Measurements from ENCODE around the gene FAM124B. TPM values are rescaled to one million over a fixed set of nuclear protein-coding genes. Genes with fewer than 3 reads are reported as not detected.

FAM124B gene
- total RNA-seq, 1 donor from 2014 or later, result 1.1 TPM

- H3K27ac ChIP-seq (replicated peaks), result no peak overlapping the region
- H3K4me1 ChIP-seq, result peaks cover 28% of the 10 kb centered on the region
- no peak for TF ChIP-seq CTCF (IDR thresholded peaks at IDR 0.05; ENCODE audit: borderline replicate concordance)
- H3K27me3 ChIP-seq (ENCODE audit: low read depth), result no peaks in the 10 kb centered on the region
- DNase-seq, result peak; percentile 26
- no peaks in the 10 kb centered on the region for H3K9me3 ChIP-seq (replicated peaks)
- H3K4me3 ChIP-seq, result no peak overlapping the region
- intact Hi-C loops (cut with micrococcal nuclease), result no loop called here
- H3K36me3 ChIP-seq, result no peaks in the 10 kb centered on the region
These were observed 21.9 kb downstream of the FAM124B start for GRCh38 chr2:224379986-224380385.

GRCh38 chr2:224379172-224379571 is 22.7 kb downstream of the FAM124B start:
- TF ChIP-seq CTCF (IDR thresholded peaks at IDR 0.05; ENCODE audit: borderline replicate concordance), result no peak
- no peak overlapping the region for H3K27ac ChIP-seq (replicated peaks)
- H3K27me3 ChIP-seq (ENCODE audit: low read depth), result no peaks in the 10 kb centered on the region
- peaks cover 28% of the 10 kb centered on the region for H3K4me1 ChIP-seq
- no peak overlapping the region for H3K4me3 ChIP-seq
- no peak for DNase-seq
- H3K36me3 ChIP-seq, result no peaks in the 10 kb centered on the region
- intact Hi-C loops (cut with micrococcal nuclease), result no loop called here
- no peaks in the 10 kb centered on the region for H3K9me3 ChIP-seq (replicated peaks)

- Histone ChIP-seq H3K27me3 (ENCODE audit: low read depth) (no peaks in the 10 kb centered on the region), H3K4me3 (no peak overlapping the region), H3K27ac (replicated peaks) (no peak overlapping the region), H3K4me1 (peaks cover 28% of the 10 kb centered on the region), H3K36me3 (no peaks in the 10 kb centered on the region), H3K9me3 (replicated peaks) (no peaks in the 10 kb centered on the region)
- TF ChIP-seq CTCF (IDR thresholded peaks at IDR 0.05; ENCODE audit: borderline replicate concordance), result no peak
- DNase-seq, result no peak
- intact Hi-C loops (cut with micrococcal nuclease), result no loop called here
These were observed 23.2 kb downstream of the FAM124B start for GRCh38 chr2:224378701-224379097.

- TF ChIP-seq CTCF (IDR thresholded peaks at IDR 0.05; ENCODE audit: borderline replicate concordance), result no peak
- no peak for DNase-seq
- no peaks in the 10 kb centered on the region for H3K27me3 ChIP-seq (ENCODE audit: low read depth)
- peaks cover 28% of the 10 kb centered on the region for H3K4me1 ChIP-seq
- no peaks in the 10 kb centered on the region for H3K36me3 ChIP-seq
- no peaks in the 10 kb centered on the region for H3K9me3 ChIP-seq (replicated peaks)
- intact Hi-C loops (cut with micrococcal nuclease), result no loop called here
- no peak overlapping the region for H3K4me3 ChIP-seq
- H3K27ac ChIP-seq (replicated peaks), result peak overlapping the region; percentile 16
These were observed 23.9 kb downstream of the FAM124B start for GRCh38 chr2:224377751-224378700.

GRCh38 chr2:224372641-224373040 is 29.3 kb downstream of the FAM124B start:
- Histone ChIP-seq H3K4me1 (peaks cover 9% of the 10 kb centered on the region), H3K4me3 (no peak overlapping the region), H3K9me3 (replicated peaks) (no peaks in the 10 kb centered on the region), H3K36me3 (no peaks in the 10 kb centered on the region), H3K27ac (replicated peaks) (no peak overlapping the region), H3K27me3 (ENCODE audit: low read depth) (no peaks in the 10 kb centered on the region)
- TF ChIP-seq CTCF (IDR thresholded peaks at IDR 0.05; ENCODE audit: borderline replicate concordance), result no peak
- intact Hi-C loops (cut with micrococcal nuclease), result loop anchor here (5.0 kb wide), 1 partner anchor 75 kb away; no protein-coding TSS in a partner anchor
- DNase-seq, result no peak
